NCI-H1048 (cell line): ENCODE measurements around the gene KRT72.

Experiments used
- DNase-seq: peaks from one replicate; lab custom pipeline; 2025; lab: John Stamatoyannopoulos, UW

KRT72 gene

DNA sequence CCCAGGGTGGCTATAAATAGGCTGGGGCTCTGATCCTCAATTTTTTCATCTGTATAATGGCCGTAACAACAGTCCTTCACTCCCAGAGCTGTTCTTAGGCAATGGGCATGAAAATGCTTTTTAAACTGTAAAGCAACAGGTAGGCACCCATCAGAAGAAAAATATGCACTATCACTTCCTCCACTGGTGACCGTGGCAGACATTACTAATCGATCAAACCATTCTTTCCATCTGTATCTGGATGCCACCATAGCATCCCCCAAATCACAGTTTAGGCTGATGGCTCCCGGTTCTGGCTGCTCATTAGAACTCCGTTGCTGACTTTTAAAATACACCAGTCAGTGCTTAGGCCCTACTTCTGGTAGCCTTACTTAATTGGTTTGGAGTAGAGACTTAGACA, 59.6 kb downstream of the KRT72 start:
- DNase-seq: no peak

- DNase-seq: no peak
Observed at GRCh38 chr12:52540531-52540930, 60.7 kb downstream of the KRT72 start.

GRCh38 chr12:52539821-52540173, 61.5 kb downstream of the KRT72 start:
- no peak for DNase-seq

DNA sequence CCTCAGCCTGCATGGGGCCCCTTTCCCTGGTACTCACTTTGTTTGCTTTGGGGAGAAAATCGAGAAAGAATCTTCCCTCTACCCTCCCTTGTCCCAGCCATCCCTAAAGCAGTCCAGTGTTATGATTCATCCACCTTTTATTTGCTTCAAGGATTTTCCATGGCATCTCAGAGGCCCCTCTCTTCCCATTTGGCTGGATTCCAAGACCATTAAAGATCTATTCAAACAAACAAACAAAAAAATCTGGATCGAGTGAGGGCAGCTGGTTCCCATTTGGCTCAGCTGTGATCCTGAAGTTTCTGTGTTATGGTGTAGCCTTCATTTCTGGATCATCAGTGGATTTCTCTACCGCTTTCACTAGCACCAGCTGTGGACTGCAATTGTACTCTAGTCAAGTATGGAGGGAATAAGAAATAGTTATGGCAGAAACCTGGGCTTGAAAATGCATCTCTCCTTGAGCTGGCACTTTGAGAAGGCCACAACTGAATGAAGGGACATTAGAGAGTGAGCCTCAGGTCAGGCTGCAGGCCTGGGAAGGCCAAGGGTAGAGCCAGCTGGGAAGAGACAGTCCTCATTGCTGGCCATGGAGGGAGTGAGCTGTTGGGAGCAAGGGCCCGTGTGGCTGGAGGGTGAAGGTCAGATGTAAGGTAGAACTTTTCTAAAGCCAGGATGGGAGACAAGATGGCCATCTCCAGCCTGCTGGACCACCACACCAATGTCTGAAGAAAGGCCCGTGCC, 62.0 kb downstream of the KRT72 start:
- DNase-seq: no peak

GRCh38 chr12:52537101-52537500, 64.2 kb downstream of the KRT72 start:
- DNase-seq: no peak
